Mesendoderm (in vitro differentiated cells): ENCODE data around the gene BBS1.

ENCODE experiments used
- DNase-seq: peaks from one replicate; pipeline ENCODE4 v3.0.0; 2013
- H2AK5ac ChIP-seq: 2 replicates; pipeline ENCODE4 v1.6.1; 2013; ENCODE audit warnings: low read length, inconsistent platforms
- H2BK120ac ChIP-seq: 2 replicates; pipeline ENCODE4 v1.6.1; 2013; ENCODE audit warnings: low read depth, mild to moderate bottlenecking, low read length, moderate library complexity, mixed read lengths
- H2BK15ac ChIP-seq: replicated peaks from 2 replicates; pipeline ENCODE4 v1.6.1; 2013; ENCODE audit warnings: low read depth, mild to moderate bottlenecking, moderate library complexity
- H2BK5ac ChIP-seq: 2 replicates; pipeline ENCODE4 v1.6.1; 2013; ENCODE audit warnings: low read length, inconsistent platforms
- H3K18ac ChIP-seq: 2 replicates; pipeline ENCODE4 v1.6.1; 2013; ENCODE audit warnings: mild to moderate bottlenecking, low read length, mixed read lengths
- H3K23ac ChIP-seq: one replicate; pipeline ENCODE4 v1.6.1; 2013; ENCODE audit warnings: low read length
- H3K27ac ChIP-seq: 2 replicates; pipeline ENCODE4 v1.5.1; 2013; ENCODE audit warnings: low read depth, mild to moderate bottlenecking, inconsistent platforms, low read length, moderate library complexity
- H3K27me3 ChIP-seq: 2 replicates; pipeline ENCODE4 v1.6.1; 2013; ENCODE audit warnings: low read length, control low read depth, mild to moderate bottlenecking, inconsistent platforms; ENCODE audit not compliant: insufficient read depth, poor library complexity
- H3K36me3 ChIP-seq: 2 replicates; pipeline ENCODE4 v1.6.1; 2013; ENCODE audit warnings: low read length, inconsistent platforms; ENCODE audit not compliant: control insufficient read depth, insufficient read depth
- H3K4ac ChIP-seq: one replicate; pipeline ENCODE4 v1.6.1; 2013; ENCODE audit warnings: low read depth, mild to moderate bottlenecking, low read length, moderate library complexity
- H3K4me1 ChIP-seq: 2 replicates; pipeline ENCODE4 v1.6.1; 2013; ENCODE audit warnings: low read depth, low read length, inconsistent platforms; ENCODE audit not compliant: control insufficient read depth
- H3K4me2 ChIP-seq: 2 replicates; pipeline ENCODE4 v1.6.1; 2013; ENCODE audit warnings: low read length
- H3K4me3 ChIP-seq: 2 replicates; pipeline ENCODE4 v1.5.1; 2013; ENCODE audit warnings: mild to moderate bottlenecking, low read length
- H3K56ac ChIP-seq: one replicate; pipeline ENCODE4 v1.6.1; 2013; ENCODE audit warnings: low read length
- H3K79me1 ChIP-seq: 2 replicates; pipeline ENCODE4 v1.6.1; 2013; ENCODE audit warnings: low read length, inconsistent platforms
- H3K79me2 ChIP-seq: 2 replicates; pipeline ENCODE4 v1.6.1; 2013; ENCODE audit warnings: mild to moderate bottlenecking, low read length; ENCODE audit not compliant: control insufficient read depth, insufficient read depth
- H3K9ac ChIP-seq: 2 replicates; pipeline ENCODE4 v1.6.1; 2013; ENCODE audit warnings: low read length, inconsistent platforms
- H4K5ac ChIP-seq: one replicate; pipeline ENCODE4 v1.6.1; 2013; ENCODE audit warnings: low read length
- H4K8ac ChIP-seq: one replicate; pipeline ENCODE4 v1.6.1; 2013; ENCODE audit warnings: low read depth, mild to moderate bottlenecking, control low read depth, low read length, moderate library complexity
- WGBS: extraction: QIAGEN DNeasy Blood & Tissue Kit; methylation state at CpG from one replicate; pipeline ENCODE4 v1.1.7; 2013; ENCODE audit warnings: low lambda C conversion rate, missing lambda C conversion rate; ENCODE audit not compliant: insufficient coverage; ENCODE audit errors: extremely low coverage; 5-methylcytosine and 5-hydroxymethylcytosine counted together

BBS1 gene

DNA sequence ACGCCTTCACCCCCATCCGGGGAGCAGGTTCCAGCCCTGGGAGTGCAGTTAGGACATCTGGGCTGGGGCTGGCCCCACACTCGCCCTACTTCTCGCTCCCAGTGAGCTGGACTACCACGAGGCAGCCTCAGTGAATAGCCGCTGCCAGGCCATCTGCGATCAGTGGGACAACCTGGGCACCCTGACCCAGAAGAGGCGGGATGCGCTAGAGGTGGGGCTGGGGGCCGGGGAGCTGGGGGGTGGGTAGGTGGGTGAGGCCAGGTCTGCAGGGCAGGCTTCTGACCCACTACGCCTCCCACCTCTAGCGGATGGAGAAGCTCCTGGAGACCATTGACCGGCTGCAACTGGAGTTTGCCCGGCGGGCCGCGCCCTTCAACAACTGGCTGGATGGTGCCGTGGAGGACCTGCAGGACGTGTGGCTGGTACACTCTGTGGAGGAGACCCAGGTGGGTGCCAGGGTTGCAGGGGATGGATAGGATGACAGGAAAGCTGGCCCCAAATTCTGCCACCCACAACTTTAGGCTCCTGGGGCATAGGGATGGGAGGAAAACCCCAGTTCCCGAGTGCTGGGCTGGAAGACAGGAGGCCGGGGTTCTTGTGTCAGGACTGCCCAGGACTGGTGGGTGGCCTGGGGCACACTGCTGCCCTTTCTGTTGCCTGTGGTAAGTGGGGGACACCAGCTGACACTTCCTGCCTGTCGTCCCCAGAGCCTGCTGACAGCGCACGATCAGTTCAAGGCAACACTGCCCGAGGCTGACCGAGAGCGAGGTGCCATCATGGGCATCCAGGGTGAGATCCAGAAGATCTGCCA, 49.6 kb downstream of the BBS1 start:
- no peaks in the 10 kb centered on the region for H3K4me1 ChIP-seq
- no peak overlapping the region for H2BK5ac ChIP-seq
- H4K5ac ChIP-seq: no peak overlapping the region
- H2BK15ac ChIP-seq: no peak overlapping the region
- H2AK5ac ChIP-seq: no peak overlapping the region
- H4K8ac ChIP-seq: no peak overlapping the region
- WGBS: no CpG with 5 or more reads among the region's 27 CpGs
- no peak for DNase-seq
- no peaks in the 10 kb centered on the region for H3K79me1 ChIP-seq
- no peak overlapping the region for H3K4me2 ChIP-seq
- H3K36me3 ChIP-seq: no peaks in the 10 kb centered on the region
- no peak overlapping the region for H3K18ac ChIP-seq
- no peak overlapping the region for H3K4ac ChIP-seq
- H3K23ac ChIP-seq: no peak overlapping the region
- H3K4me3 ChIP-seq: no peak overlapping the region
- no peak overlapping the region for H3K56ac ChIP-seq
- no peak overlapping the region for H3K27ac ChIP-seq
- H3K27me3 ChIP-seq: no peaks in the 10 kb centered on the region
- no peak overlapping the region for H3K9ac ChIP-seq
- no peak overlapping the region for H2BK120ac ChIP-seq
- no peaks in the 10 kb centered on the region for H3K79me2 ChIP-seq

GRCh38 chr11:66561178-66561974, 50.9 kb downstream of the BBS1 start:
- Histone ChIP-seq H3K18ac (no peak overlapping the region), H2BK120ac (no peak overlapping the region), H3K4me2 (no peak overlapping the region), H4K5ac (no peak overlapping the region), H3K4me1 (no peaks in the 10 kb centered on the region), H3K4me3 (no peak overlapping the region), H3K4ac (no peak overlapping the region), H3K27me3 (no peaks in the 10 kb centered on the region), H2AK5ac (no peak overlapping the region), H2BK5ac (no peak overlapping the region), H3K79me1 (no peaks in the 10 kb centered on the region), H4K8ac (no peak overlapping the region), H3K36me3 (no peaks in the 10 kb centered on the region), H3K27ac (no peak overlapping the region), H3K23ac (no peak overlapping the region), H3K56ac (peak overlapping the region; percentile 25), H3K79me2 (no peaks in the 10 kb centered on the region), H2BK15ac (no peak overlapping the region), H3K9ac (no peak overlapping the region)
- DNase-seq: no peak
- no CpG with 5 or more reads among the region's 14 CpGs for WGBS

DNA sequence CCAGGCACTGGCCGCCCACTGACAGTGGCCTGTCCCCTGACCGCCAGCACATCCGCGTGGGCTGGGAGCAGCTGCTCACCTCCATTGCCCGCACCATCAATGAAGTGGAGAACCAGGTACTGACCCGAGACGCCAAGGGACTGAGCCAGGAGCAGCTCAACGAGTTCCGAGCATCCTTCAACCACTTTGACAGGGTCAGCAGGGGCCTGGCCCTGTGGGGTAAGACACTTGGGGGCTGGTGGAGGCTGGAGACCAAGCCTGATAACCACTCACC, 51.5 kb downstream of the BBS1 start:
- H3K27ac ChIP-seq: no peak overlapping the region
- H3K36me3 ChIP-seq: no peaks in the 10 kb centered on the region
- H3K79me1 ChIP-seq: no peaks in the 10 kb centered on the region
- no peaks in the 10 kb centered on the region for H3K27me3 ChIP-seq
- H2BK5ac ChIP-seq: no peak overlapping the region
- no peak overlapping the region for H3K4ac ChIP-seq
- H2AK5ac ChIP-seq: no peak overlapping the region
- H3K23ac ChIP-seq: no peak overlapping the region
- H2BK15ac ChIP-seq: no peak overlapping the region
- H3K79me2 ChIP-seq: no peaks in the 10 kb centered on the region
- DNase-seq: no peak
- H3K4me1 ChIP-seq: no peaks in the 10 kb centered on the region
- H3K9ac ChIP-seq: no peak overlapping the region
- H4K5ac ChIP-seq: no peak overlapping the region
- no peak overlapping the region for H3K4me2 ChIP-seq
- no peak overlapping the region for H2BK120ac ChIP-seq
- H3K56ac ChIP-seq: no peak overlapping the region
- no CpG with 5 or more reads among the region's 9 CpGs for WGBS
- no peak overlapping the region for H3K4me3 ChIP-seq
- H4K8ac ChIP-seq: no peak overlapping the region
- no peak overlapping the region for H3K18ac ChIP-seq

DNA sequence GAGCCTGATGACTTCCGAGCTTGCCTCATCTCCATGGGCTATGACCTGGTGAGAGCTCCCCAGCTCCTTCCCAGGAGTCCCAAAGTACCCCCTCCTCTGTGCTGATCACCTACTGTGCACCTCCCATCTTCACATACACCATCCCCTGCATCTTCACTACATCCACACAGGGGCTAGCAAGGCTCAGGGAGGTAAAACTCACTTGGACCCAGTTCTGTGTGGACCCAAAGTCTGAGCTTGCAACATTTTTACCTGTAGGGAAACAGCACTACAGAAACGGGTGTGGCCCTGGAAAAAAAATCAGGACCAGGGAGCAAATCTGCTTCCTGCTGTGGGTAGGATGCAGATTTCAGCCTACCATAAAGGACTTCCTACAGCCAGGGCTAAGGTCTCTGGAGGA, 51.8 kb downstream of the BBS1 start:
- Histone ChIP-seq H4K8ac (no peak overlapping the region), H2BK15ac (no peak overlapping the region), H3K4me3 (no peak overlapping the region), H4K5ac (no peak overlapping the region), H3K4ac (no peak overlapping the region), H2BK5ac (no peak overlapping the region), H3K9ac (no peak overlapping the region), H2BK120ac (no peak overlapping the region), H3K27ac (no peak overlapping the region), H3K4me1 (no peaks in the 10 kb centered on the region), H3K36me3 (no peaks in the 10 kb centered on the region), H3K27me3 (no peaks in the 10 kb centered on the region), H3K18ac (no peak overlapping the region), H3K4me2 (no peak overlapping the region), H3K56ac (no peak overlapping the region), H2AK5ac (no peak overlapping the region), H3K23ac (no peak overlapping the region), H3K79me2 (no peaks in the 10 kb centered on the region), H3K79me1 (no peaks in the 10 kb centered on the region)
- WGBS: no CpG with 5 or more reads among the region's 2 CpGs
- no peak for DNase-seq

DNA sequence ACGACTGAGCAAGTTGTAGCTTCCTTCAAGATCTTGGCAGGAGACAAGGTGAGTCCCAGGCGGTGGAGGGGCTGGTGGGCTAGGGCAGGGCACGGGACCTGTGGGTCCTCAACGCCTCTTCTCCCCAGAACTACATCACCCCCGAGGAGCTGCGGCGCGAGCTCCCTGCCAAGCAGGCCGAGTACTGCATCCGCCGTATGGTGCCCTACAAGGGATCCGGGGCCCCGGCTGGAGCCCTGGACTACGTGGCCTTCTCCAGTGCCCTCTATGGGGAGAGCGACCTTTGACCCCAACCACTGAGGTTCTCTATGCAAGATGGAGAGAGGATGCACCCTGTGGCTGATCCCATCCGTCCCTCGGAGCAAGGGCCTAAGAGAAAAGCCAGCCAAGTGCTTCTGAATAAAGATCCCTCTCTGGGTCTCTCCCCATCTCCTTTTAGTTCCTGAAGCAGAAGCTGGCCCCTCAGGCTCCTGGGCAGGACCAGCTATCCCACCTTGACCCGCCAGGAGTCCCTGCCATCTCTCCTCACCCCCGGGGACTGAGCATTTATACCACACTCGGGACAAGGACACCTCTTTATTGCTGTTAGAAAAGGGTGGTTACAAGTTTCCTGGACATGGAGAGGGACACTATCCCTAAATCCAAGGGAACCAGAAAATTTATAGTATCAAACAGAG, 52.6 kb downstream of the BBS1 start:
- no peak overlapping the region for H4K5ac ChIP-seq
- no peak overlapping the region for H2BK15ac ChIP-seq
- no peaks in the 10 kb centered on the region for H3K4me1 ChIP-seq
- no peak overlapping the region for H2BK5ac ChIP-seq
- H3K27ac ChIP-seq: no peak overlapping the region
- no peaks in the 10 kb centered on the region for H3K36me3 ChIP-seq
- no peaks in the 10 kb centered on the region for H3K79me1 ChIP-seq
- no peak overlapping the region for H3K23ac ChIP-seq
- no peak overlapping the region for H2AK5ac ChIP-seq
- H3K27me3 ChIP-seq: no peaks in the 10 kb centered on the region
- no peak overlapping the region for H2BK120ac ChIP-seq
- H3K4me2 ChIP-seq: no peak overlapping the region
- H3K79me2 ChIP-seq: no peaks in the 10 kb centered on the region
- H3K9ac ChIP-seq: no peak overlapping the region
- no peak overlapping the region for H4K8ac ChIP-seq
- no peak overlapping the region for H3K4me3 ChIP-seq
- DNase-seq: no peak
- no CpG with 5 or more reads among the region's 20 CpGs for WGBS
- no peak overlapping the region for H3K4ac ChIP-seq
- no peak overlapping the region for H3K56ac ChIP-seq
- H3K18ac ChIP-seq: no peak overlapping the region
